HFF-Myc (cell line): ENCODE data around the gene CD46.

Experiments
- DNase-seq: peaks from one replicate; pipeline ENCODE4 v3.0.0-alpha.2; 2011; ENCODE audit warnings: low read depth; ENCODE audit errors: extremely low read depth
- H3K4me3 ChIP-seq: replicated peaks from 2 replicates; pipeline ENCODE4 v1.5.1; 2011; ENCODE audit warnings: low read depth, mild to moderate bottlenecking, control low read depth, low read length
- CTCF ChIP-seq: IDR thresholded peaks from 2 replicates; pipeline ENCODE4 v1.5.1; 2012; ENCODE audit warnings: mild to moderate bottlenecking, low read depth, low read length, control low read depth; ENCODE audit errors: missing control alignments

CD46 gene

GRCh38 chr1:207794861-207795260 lies 43.0 kb downstream of the CD46 start:
- DNase-seq: no peak
- H3K4me3 ChIP-seq: no peak overlapping the region
- TF ChIP-seq CTCF: no peak

GRCh38 chr1:207797229-207797973 lies 45.5 kb downstream of the CD46 start:
- DNase-seq: peak; percentile 81
- no peak overlapping the region for H3K4me3 ChIP-seq
- peak; percentile 77 for TF ChIP-seq CTCF

GRCh38 chr1:207798847-207799246 lies 47.0 kb downstream of the CD46 start:
- TF ChIP-seq CTCF: no peak
- no peak overlapping the region for H3K4me3 ChIP-seq
- DNase-seq: no peak

- no peak for DNase-seq
Measured at GRCh38 chr1:207799989-207800648, 48.3 kb downstream of the CD46 start.

GRCh38 chr1:207801819-207802218 lies 50.0 kb downstream of the CD46 start:
- no peak overlapping the region for H3K4me3 ChIP-seq
- DNase-seq: no peak
- no peak for TF ChIP-seq CTCF

More at GRCh38 chr1:207799989-207800648, 48.3 kb downstream of the CD46 start:
- H3K4me3 ChIP-seq: no peak overlapping the region
- TF ChIP-seq CTCF: no peak

GRCh38 chr1:207803678-207804077 lies 51.8 kb downstream of the CD46 start:
- no peak for DNase-seq
- no peak for TF ChIP-seq CTCF
- no peak overlapping the region for H3K4me3 ChIP-seq
